Kidney (tissue), 14 donors: ENCODE measurements around the gene NR2F1. TPM values are rescaled to one million over a fixed set of nuclear protein-coding genes. Genes with fewer than 3 reads are reported as not detected.

Experiments used
- DNase-seq, 5 donors: peaks; one replicate each; pipeline ENCODE4 v3.0.0-alpha.2; 2013 to 2020
- FAIRE-seq: peaks from 2 replicates; lab custom pipeline; 2012; peaks lifted over from hg19 to GRCh38; lab: Jason Lieb, UNC
- H3K27ac ChIP-seq, 2 donors: one replicate each; pipeline ENCODE4 v1.7.0; 2013; ENCODE audit warnings: low read depth in 2 of 2, low read length in 2 of 2, inconsistent platforms in 1 of 2
- H3K27me3 ChIP-seq: one replicate; pipeline ENCODE4 v1.7.1; 2013; ENCODE audit warnings: low read length, inconsistent platforms; ENCODE audit not compliant: control insufficient read depth, insufficient read depth
- H3K36me3 ChIP-seq, 3 donors: one replicate each; pipeline versions ENCODE4 v1.7.0 to v1.7.1; 2013; ENCODE audit warnings: low read length in 3 of 3, control low read depth in 1 of 3, inconsistent platforms in 1 of 3; ENCODE audit not compliant: insufficient read depth in 3 of 3, control insufficient read depth in 2 of 3
- H3K4me1 ChIP-seq, 3 donors: one replicate each; pipeline versions ENCODE4 v1.7.0 to v1.7.1; 2013; ENCODE audit warnings: low read length in 3 of 3, inconsistent platforms in 1 of 3, low read depth in 1 of 3; ENCODE audit not compliant: control insufficient read depth in 2 of 3, insufficient read depth in 2 of 3
- H3K4me3 ChIP-seq, 3 donors: one replicate each; pipeline versions ENCODE4 v1.7.0 to v1.8.1; 2013; ENCODE audit warnings: low read length in 3 of 3, control low read depth in 1 of 3, inconsistent platforms in 1 of 3
- H3K9ac ChIP-seq, 3 donors: one replicate each; pipeline versions ENCODE4 v1.7.0 to v1.7.1; 2013; ENCODE audit warnings: low read length in 3 of 3, control low read depth in 1 of 3, inconsistent platforms in 1 of 3
- H3K9me3 ChIP-seq, 3 donors: one replicate each; pipeline versions ENCODE4 v1.7.0 to v1.7.1; 2013; ENCODE audit warnings: low read length in 3 of 3, control low read depth in 1 of 3, inconsistent platforms in 1 of 3; ENCODE audit not compliant: control insufficient read depth in 2 of 3, insufficient read depth in 1 of 3
- intact Hi-C: fragments of 100-400 bp; cut with DNase I; formaldehyde crosslinking; loops from one replicate; pipeline ENCODE4 v1.11.1; 2022
- polyA plus RNA-seq: library from polyadenylated mRNA; stranded (reverse); fragments of 350-450 nt; fragmentation: Illumina TruSeq; extraction: RNeasy Lipid Tissue Mini Kit (QIAGEN cat#74804); gene quantifications from one replicate; pipeline ENCODE4 v1.2.3, GENCODE V29; 2014; ENCODE audit warnings: low read depth, low replicate concordance; ENCODE audit not compliant: insufficient read depth
- total RNA-seq: library from RNA; stranded (reverse); fragmentation: NEBNext Ultra II Directional; extraction: Animal tissue kit (Norgen Biotek cat#: 25700); gene quantifications from one replicate; pipeline ENCODE4 v1.2.1, GENCODE V29; 2021
- TF ChIP-seq, protein P1 (sequence below): IDR thresholded peaks from 3 replicates; pipeline ENCODE4 v1.5.1; 2012; ENCODE audit warnings: mild to moderate bottlenecking, moderate library complexity, borderline replicate concordance; ENCODE audit not compliant: insufficient read depth; ENCODE audit errors: extremely low read depth
- donor health status: control.
- donor health status: control.
- donor health status: control.
- donor health status: control.
- donor health status: control.
- donor health status: DM: yes; HTN: yes; CAD: no.
- donor health status: Normal renal cell carcinoma (clear cell type).

Gene NR2F1
- total and polyA plus RNA-seq, 2 donors from 2014 or later, result 22.8 to 49.5 TPM

DNA sequence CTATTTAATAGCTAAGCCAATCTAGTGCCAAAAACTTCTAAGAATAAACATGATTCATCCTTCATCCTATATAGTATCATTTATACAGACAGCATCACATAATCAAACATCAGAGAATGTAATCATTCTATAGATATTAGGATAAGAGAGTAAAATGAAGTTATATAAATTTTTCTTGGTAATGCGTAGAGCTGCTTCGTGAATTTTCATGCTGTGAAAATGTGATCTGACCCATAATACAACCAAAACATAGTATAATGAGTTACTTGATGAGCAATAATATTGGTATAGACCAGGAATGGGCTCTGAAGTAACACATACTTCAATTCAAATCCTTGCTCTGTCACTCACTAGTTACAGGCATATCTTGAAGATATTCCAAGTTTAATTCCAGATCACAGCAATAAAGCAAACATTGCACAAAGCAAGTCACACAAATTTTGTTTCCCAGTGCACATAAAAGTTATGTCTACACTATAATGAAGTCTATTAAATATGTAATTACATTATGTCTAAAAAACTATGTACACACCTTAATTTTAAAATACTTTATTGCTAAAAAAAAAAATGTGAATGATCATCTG lies 25.9 kb upstream of the NR2F1 start:
- no peak overlapping the region for H3K9ac ChIP-seq
- TF ChIP-seq, protein P1, sequence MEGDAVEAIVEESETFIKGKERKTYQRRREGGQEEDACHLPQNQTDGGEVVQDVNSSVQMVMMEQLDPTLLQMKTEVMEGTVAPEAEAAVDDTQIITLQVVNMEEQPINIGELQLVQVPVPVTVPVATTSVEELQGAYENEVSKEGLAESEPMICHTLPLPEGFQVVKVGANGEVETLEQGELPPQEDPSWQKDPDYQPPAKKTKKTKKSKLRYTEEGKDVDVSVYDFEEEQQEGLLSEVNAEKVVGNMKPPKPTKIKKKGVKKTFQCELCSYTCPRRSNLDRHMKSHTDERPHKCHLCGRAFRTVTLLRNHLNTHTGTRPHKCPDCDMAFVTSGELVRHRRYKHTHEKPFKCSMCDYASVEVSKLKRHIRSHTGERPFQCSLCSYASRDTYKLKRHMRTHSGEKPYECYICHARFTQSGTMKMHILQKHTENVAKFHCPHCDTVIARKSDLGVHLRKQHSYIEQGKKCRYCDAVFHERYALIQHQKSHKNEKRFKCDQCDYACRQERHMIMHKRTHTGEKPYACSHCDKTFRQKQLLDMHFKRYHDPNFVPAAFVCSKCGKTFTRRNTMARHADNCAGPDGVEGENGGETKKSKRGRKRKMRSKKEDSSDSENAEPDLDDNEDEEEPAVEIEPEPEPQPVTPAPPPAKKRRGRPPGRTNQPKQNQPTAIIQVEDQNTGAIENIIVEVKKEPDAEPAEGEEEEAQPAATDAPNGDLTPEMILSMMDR, result no peak
- FAIRE-seq, result no peak
- no peak overlapping the region for H3K27ac ChIP-seq
- intact Hi-C loops, result no loop called here
- H3K27me3 ChIP-seq, result no peaks in the 10 kb centered on the region
- no peaks in the 10 kb centered on the region for H3K9me3 ChIP-seq
- no peak overlapping the region for H3K4me3 ChIP-seq
- H3K4me1 ChIP-seq, result peaks cover 0 to 2% (median 0%) of the 10 kb centered on the region in 3 donors
- peaks cover 0 to 9% (median 1%) of the 10 kb centered on the region in 3 donors for H3K36me3 ChIP-seq
- DNase-seq, result no peak

DNA sequence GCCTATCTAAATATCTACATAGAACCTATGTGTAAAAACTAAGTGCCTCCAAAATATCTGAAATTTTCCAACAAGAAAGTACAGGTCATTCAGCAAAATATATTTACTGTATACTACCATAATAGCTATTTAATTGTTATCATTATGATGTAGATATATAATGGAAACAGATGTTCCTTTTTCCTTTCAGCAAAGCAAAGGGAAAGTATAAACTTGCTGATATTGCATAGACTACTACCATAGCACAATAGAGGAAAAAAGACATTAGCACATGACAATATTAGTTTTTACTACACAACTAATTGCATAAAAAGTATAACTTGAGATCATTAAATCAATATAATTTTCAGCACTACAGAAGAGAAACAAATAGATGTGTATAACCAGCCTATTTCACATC lies 16.9 kb upstream of the NR2F1 start:
- Histone ChIP-seq H3K27me3 (no peaks in the 10 kb centered on the region), H3K9me3 (no peaks in the 10 kb centered on the region), H3K36me3 (no peaks in the 10 kb centered on the region), H3K27ac (no peak overlapping the region), H3K9ac (no peak overlapping the region), H3K4me1 (no peaks in the 10 kb centered on the region), H3K4me3 (no peak overlapping the region)
- intact Hi-C loops, result no loop called here
- DNase-seq (no peak), FAIRE-seq (no peak)
- TF ChIP-seq, protein P1, result no peak

DNA sequence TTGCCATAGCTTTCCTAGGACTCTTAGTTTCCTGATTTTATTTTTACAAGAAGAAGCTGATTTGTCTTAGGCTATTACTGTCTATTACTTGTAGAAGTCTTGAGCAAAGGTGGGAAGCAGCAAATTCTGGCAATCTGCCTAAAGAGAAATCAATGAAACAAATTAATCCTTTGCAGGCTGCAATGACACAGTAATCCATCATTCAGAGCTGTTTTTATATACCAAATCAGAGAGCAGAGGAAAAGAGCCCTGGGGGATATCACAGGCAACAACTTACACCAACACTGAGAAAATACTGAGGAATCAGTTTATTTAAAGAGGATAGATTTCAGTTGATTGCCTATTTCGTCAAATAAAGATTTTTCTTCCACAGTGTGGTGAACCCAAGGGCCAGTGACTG lies 15.6 kb upstream of the NR2F1 start:
- TF ChIP-seq, protein P1, result no peak
- DNase-seq (peak in 1 of 5 donors; percentile 17), FAIRE-seq (no peak)
- intact Hi-C loops, result no loop called here
- Histone ChIP-seq H3K27me3 (no peaks in the 10 kb centered on the region), H3K9ac (no peak overlapping the region), H3K4me3 (no peak overlapping the region), H3K36me3 (no peaks in the 10 kb centered on the region), H3K4me1 (peaks cover 0 to 2% (median 0%) of the 10 kb centered on the region in 3 donors), H3K27ac (no peak overlapping the region), H3K9me3 (no peaks in the 10 kb centered on the region)
